Measurements from ENCODE around the gene PYGO2.

- TF ChIP-seq CTCF (conservative IDR thresholded peaks at IDR 0.05; ENCODE audit: low read length): no peak
- TF ChIP-seq EZH2phosphoT487 (IDR thresholded peaks at IDR 0.05; ENCODE audit: borderline replicate concordance, low read depth, low read length): no peak
Observed at GRCh38 chr1:155009221-155009711, 47.7 kb upstream of the PYGO2 start.
